Measurements from ENCODE around the gene COL12A1. TPM values are rescaled to one million over a fixed set of nuclear protein-coding genes. Genes with fewer than 3 reads are reported as not detected.

COL12A1 gene
- total RNA-seq, 1 donor: 1,591 TPM

GRCh38 chr6:75128878-75129570 is 76.8 kb downstream of the COL12A1 start:
- no peaks in the 10 kb centered on the region for H3K9me3 ChIP-seq (ENCODE audit: low read depth, low read length)
- TF ChIP-seq CTCF (IDR thresholded peaks at IDR 0.05; ENCODE audit: extremely low read depth, low read depth, low read length): no peak
- H3K27me3 ChIP-seq (ENCODE audit: insufficient read depth, low read length): no peaks in the 10 kb centered on the region
- no peak overlapping the region for H3K4me2 ChIP-seq (ENCODE audit: insufficient read depth, low read length)
- peaks cover 2% of the 10 kb centered on the region for H4K20me1 ChIP-seq (ENCODE audit: insufficient read depth, low read length)
- no peak for DNase-seq (ENCODE audit: insufficient read length, low spot score, missing footprints)
- no peak overlapping the region for H3K27ac ChIP-seq (ENCODE audit: low read depth, low read length)
- H2AFZ ChIP-seq (ENCODE audit: low read length): no peak overlapping the region
- H3K4me3 ChIP-seq (ENCODE audit: insufficient read depth, low read length): no peak overlapping the region
- peaks cover 3% of the 10 kb centered on the region for H3K4me1 ChIP-seq (ENCODE audit: insufficient read depth, low read length)
- no peaks in the 10 kb centered on the region for H3K79me2 ChIP-seq (ENCODE audit: insufficient read depth, low read length)
- peaks cover 100% of the 10 kb centered on the region for H3K36me3 ChIP-seq (ENCODE audit: insufficient read depth, low read length)

GRCh38 chr6:75126518-75126917 is 79.3 kb downstream of the COL12A1 start:
- Histone ChIP-seq H3K79me2 (ENCODE audit: insufficient read depth, low read length) (no peaks in the 10 kb centered on the region), H3K4me1 (ENCODE audit: insufficient read depth, low read length) (peaks cover 3% of the 10 kb centered on the region), H3K4me3 (ENCODE audit: insufficient read depth, low read length) (no peak overlapping the region), H4K20me1 (ENCODE audit: insufficient read depth, low read length) (no peaks in the 10 kb centered on the region), H3K27ac (ENCODE audit: low read depth, low read length) (no peak overlapping the region), H3K27me3 (ENCODE audit: insufficient read depth, low read length) (no peaks in the 10 kb centered on the region), H2AFZ (ENCODE audit: low read length) (no peak overlapping the region), H3K36me3 (ENCODE audit: insufficient read depth, low read length) (peaks cover 100% of the 10 kb centered on the region), H3K4me2 (ENCODE audit: insufficient read depth, low read length) (no peak overlapping the region), H3K9me3 (ENCODE audit: low read depth, low read length) (no peaks in the 10 kb centered on the region)
- no peak for TF ChIP-seq CTCF (IDR thresholded peaks at IDR 0.05; ENCODE audit: extremely low read depth, low read depth, low read length)
- DNase-seq (ENCODE audit: insufficient read length, low spot score, missing footprints): no peak

- Histone ChIP-seq H3K36me3 (ENCODE audit: insufficient read depth, low read length) (peaks cover 100% of the 10 kb centered on the region), H3K4me1 (ENCODE audit: insufficient read depth, low read length) (peaks cover 2% of the 10 kb centered on the region), H4K20me1 (ENCODE audit: insufficient read depth, low read length) (no peaks in the 10 kb centered on the region), H2AFZ (ENCODE audit: low read length) (no peak overlapping the region), H3K79me2 (ENCODE audit: insufficient read depth, low read length) (no peaks in the 10 kb centered on the region), H3K4me3 (ENCODE audit: insufficient read depth, low read length) (no peak overlapping the region), H3K4me2 (ENCODE audit: insufficient read depth, low read length) (no peak overlapping the region), H3K27me3 (ENCODE audit: insufficient read depth, low read length) (no peaks in the 10 kb centered on the region), H3K27ac (ENCODE audit: low read depth, low read length) (peak overlapping the region; percentile 15), H3K9me3 (ENCODE audit: low read depth, low read length) (no peaks in the 10 kb centered on the region)
- DNase-seq (ENCODE audit: insufficient read length, low spot score, missing footprints): no peak
- TF ChIP-seq CTCF (IDR thresholded peaks at IDR 0.05; ENCODE audit: extremely low read depth, low read depth, low read length): no peak
Observed at GRCh38 chr6:75124983-75125382, 80.9 kb downstream of the COL12A1 start.

- Histone ChIP-seq H2AFZ (ENCODE audit: low read length) (no peak overlapping the region), H3K9me3 (ENCODE audit: low read depth, low read length) (no peaks in the 10 kb centered on the region), H3K4me3 (ENCODE audit: insufficient read depth, low read length) (no peak overlapping the region), H3K27me3 (ENCODE audit: insufficient read depth, low read length) (no peaks in the 10 kb centered on the region), H3K79me2 (ENCODE audit: insufficient read depth, low read length) (no peaks in the 10 kb centered on the region), H4K20me1 (ENCODE audit: insufficient read depth, low read length) (no peaks in the 10 kb centered on the region), H3K27ac (ENCODE audit: low read depth, low read length) (no peak overlapping the region), H3K36me3 (ENCODE audit: insufficient read depth, low read length) (peaks cover 100% of the 10 kb centered on the region), H3K4me2 (ENCODE audit: insufficient read depth, low read length) (no peak overlapping the region), H3K4me1 (ENCODE audit: insufficient read depth, low read length) (peaks cover 3% of the 10 kb centered on the region)
- no peak for TF ChIP-seq CTCF (IDR thresholded peaks at IDR 0.05; ENCODE audit: extremely low read depth, low read depth, low read length)
- DNase-seq (ENCODE audit: insufficient read length, low spot score, missing footprints): no peak
Observed at GRCh38 chr6:75124085-75124484, 81.8 kb downstream of the COL12A1 start.
